EL (cell line): ENCODE data around the gene PSEN1.
"Not testable (repeated sequence)": the region's sequence is repeated elsewhere in the genome, so short reads cannot be mapped to it uniquely, and the experiment has no call there.

Experiments
- DNase-seq: peaks from one replicate; pipeline ENCODE4 v3.0.0-alpha.2; 2016

The PSEN1 gene

GRCh38 chr14:73167727-73168126 is 31.4 kb downstream of the PSEN1 start:
- no peak for DNase-seq

GRCh38 chr14:73168274-73168673 is 32.0 kb downstream of the PSEN1 start:
- DNase-seq = no peak

GRCh38 chr14:73168691-73169090 is 32.4 kb downstream of the PSEN1 start:
- no peak for DNase-seq

GRCh38 chr14:73169855-73170254 is 33.5 kb downstream of the PSEN1 start:
- not testable (repeated sequence) for DNase-seq

- no peak for DNase-seq
These were observed 34.4 kb downstream of the PSEN1 start for GRCh38 chr14:73170686-73171085.

- no peak for DNase-seq
These were observed 36.2 kb downstream of the PSEN1 start for GRCh38 chr14:73172500-73172899.

GRCh38 chr14:73173092-73173735 is 36.9 kb downstream of the PSEN1 start:
- peak; percentile 54 for DNase-seq

- DNase-seq = no peak
These were observed 40.4 kb downstream of the PSEN1 start for GRCh38 chr14:73176685-73177084.

- DNase-seq = peak; percentile 43
These were observed 44.1 kb downstream of the PSEN1 start for GRCh38 chr14:73180385-73180805.

GRCh38 chr14:73180969-73181368 is 44.7 kb downstream of the PSEN1 start:
- DNase-seq = not testable (repeated sequence)

GRCh38 chr14:73188501-73188911 is 52.2 kb downstream of the PSEN1 start:
- DNase-seq = peak; percentile 84

- DNase-seq = no peak
These were observed 53.3 kb downstream of the PSEN1 start for GRCh38 chr14:73189651-73190050.

- DNase-seq = no peak
These were observed 55.1 kb downstream of the PSEN1 start for GRCh38 chr14:73191441-73191840.

GRCh38 chr14:73194306-73194705 is 58.0 kb downstream of the PSEN1 start:
- not testable (repeated sequence) for DNase-seq

GRCh38 chr14:73198253-73198652 is 61.9 kb downstream of the PSEN1 start:
- DNase-seq = no peak

GRCh38 chr14:73203527-73203926 is 67.2 kb downstream of the PSEN1 start:
- no peak for DNase-seq

GRCh38 chr14:73207615-73208014 is 71.3 kb downstream of the PSEN1 start:
- no peak for DNase-seq

GRCh38 chr14:73208390-73208789 is 72.1 kb downstream of the PSEN1 start:
- DNase-seq = no peak

- no peak for DNase-seq
These were observed 72.5 kb downstream of the PSEN1 start for GRCh38 chr14:73208846-73209245.

- DNase-seq = peak; percentile 45
These were observed 73.6 kb downstream of the PSEN1 start for GRCh38 chr14:73209953-73210352.

GRCh38 chr14:73211251-73212040 is 75.1 kb downstream of the PSEN1 start:
- no peak for DNase-seq

GRCh38 chr14:73216030-73216429 is 79.7 kb downstream of the PSEN1 start:
- no peak for DNase-seq

- no peak for DNase-seq
These were observed 81.1 kb downstream of the PSEN1 start for GRCh38 chr14:73217411-73217810.

GRCh38 chr14:73220061-73220460 is 83.8 kb downstream of the PSEN1 start:
- no peak for DNase-seq
